OCI-M2 (cell line): ENCODE measurements around the gene RB1.

Experiments
- DNase-seq: peaks from one replicate; lab custom pipeline; 2025; ENCODE audit not compliant: unreplicated experiment; lab: John Stamatoyannopoulos, UW

RB1 gene

GRCh38 chr13:48492470-48493065 is 189.0 kb downstream of the RB1 start:
- DNase-seq: no peak

- DNase-seq: no peak
Observed at GRCh38 chr13:48493066-48493765, 189.7 kb downstream of the RB1 start.

- no peak for DNase-seq
Observed at GRCh38 chr13:48493851-48494250, 190.3 kb downstream of the RB1 start.

GRCh38 chr13:48494874-48495273 is 191.3 kb downstream of the RB1 start:
- no peak for DNase-seq

- no peak for DNase-seq
Observed at GRCh38 chr13:48496271-48497161, 193.0 kb downstream of the RB1 start.

- no peak for DNase-seq
Observed at GRCh38 chr13:48497669-48498068, 194.1 kb downstream of the RB1 start.

GRCh38 chr13:48500652-48501197 is 197.2 kb downstream of the RB1 start:
- DNase-seq: no peak

- DNase-seq: no peak
Observed at GRCh38 chr13:48501705-48502104, 198.2 kb downstream of the RB1 start.

- no peak for DNase-seq
Observed at GRCh38 chr13:48502601-48503319, 199.2 kb downstream of the RB1 start.

- no peak for DNase-seq
Observed at GRCh38 chr13:48504606-48505005, 201.1 kb downstream of the RB1 start.

- no peak for DNase-seq
Observed at GRCh38 chr13:48505012-48505411, 201.5 kb downstream of the RB1 start.

GRCh38 chr13:48505597-48506091 is 202.1 kb downstream of the RB1 start:
- DNase-seq: no peak

- no peak for DNase-seq
Observed at GRCh38 chr13:48506092-48506701, 202.6 kb downstream of the RB1 start.

GRCh38 chr13:48507021-48507420 is 203.5 kb downstream of the RB1 start:
- DNase-seq: no peak

GRCh38 chr13:48508011-48508410 is 204.5 kb downstream of the RB1 start:
- DNase-seq: no peak

GRCh38 chr13:48510698-48511097 is 207.1 kb downstream of the RB1 start:
- DNase-seq: no peak

GRCh38 chr13:48511621-48512230 is 208.2 kb downstream of the RB1 start:
- DNase-seq: no peak

- DNase-seq: no peak
Observed at GRCh38 chr13:48514793-48515192, 211.2 kb downstream of the RB1 start.

- DNase-seq: no peak
Observed at GRCh38 chr13:48515732-48516131, 212.2 kb downstream of the RB1 start.

GRCh38 chr13:48518083-48518482 is 214.5 kb downstream of the RB1 start:
- DNase-seq: no peak
